Measurements from ENCODE around the gene MICALL1.

- TF ChIP-seq, protein P1, sequence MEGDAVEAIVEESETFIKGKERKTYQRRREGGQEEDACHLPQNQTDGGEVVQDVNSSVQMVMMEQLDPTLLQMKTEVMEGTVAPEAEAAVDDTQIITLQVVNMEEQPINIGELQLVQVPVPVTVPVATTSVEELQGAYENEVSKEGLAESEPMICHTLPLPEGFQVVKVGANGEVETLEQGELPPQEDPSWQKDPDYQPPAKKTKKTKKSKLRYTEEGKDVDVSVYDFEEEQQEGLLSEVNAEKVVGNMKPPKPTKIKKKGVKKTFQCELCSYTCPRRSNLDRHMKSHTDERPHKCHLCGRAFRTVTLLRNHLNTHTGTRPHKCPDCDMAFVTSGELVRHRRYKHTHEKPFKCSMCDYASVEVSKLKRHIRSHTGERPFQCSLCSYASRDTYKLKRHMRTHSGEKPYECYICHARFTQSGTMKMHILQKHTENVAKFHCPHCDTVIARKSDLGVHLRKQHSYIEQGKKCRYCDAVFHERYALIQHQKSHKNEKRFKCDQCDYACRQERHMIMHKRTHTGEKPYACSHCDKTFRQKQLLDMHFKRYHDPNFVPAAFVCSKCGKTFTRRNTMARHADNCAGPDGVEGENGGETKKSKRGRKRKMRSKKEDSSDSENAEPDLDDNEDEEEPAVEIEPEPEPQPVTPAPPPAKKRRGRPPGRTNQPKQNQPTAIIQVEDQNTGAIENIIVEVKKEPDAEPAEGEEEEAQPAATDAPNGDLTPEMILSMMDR (IDR thresholded peaks at IDR 0.05), result no peak
- TF ChIP-seq POLR2A (IDR thresholded peaks at IDR 0.05) (no peak), POLR2AphosphoS5 (IDR thresholded peaks at IDR 0.05) (no peak), EP300 (IDR thresholded peaks at IDR 0.05; ENCODE audit: low read depth) (no peak)
Observed at GRCh38 chr22:37916311-37916710, 10.2 kb downstream of the MICALL1 start.

All from transverse colon (tissue), 4 donors.